IPS-15b (cell line): Measurements from ENCODE around the gene CHI3L1.

ENCODE experiments used
- H3K27me3 ChIP-seq: one replicate; pipeline ENCODE4 v1.6.1; 2013; ENCODE audit warnings: low read length; ENCODE audit not compliant: control insufficient read depth, insufficient read depth
- H3K36me3 ChIP-seq: one replicate; pipeline ENCODE4 v1.6.1; 2013; ENCODE audit warnings: low read length; ENCODE audit not compliant: control insufficient read depth, insufficient read depth
- H3K4me1 ChIP-seq: one replicate; pipeline ENCODE4 v1.6.1; 2013; ENCODE audit warnings: mild to moderate bottlenecking, low read length; ENCODE audit not compliant: control insufficient read depth, insufficient read depth
- H3K4me3 ChIP-seq: one replicate; pipeline ENCODE4 v1.5.1; 2013; ENCODE audit warnings: low read depth, low read length
- H3K9ac ChIP-seq: one replicate; pipeline ENCODE4 v1.6.1; 2013; ENCODE audit warnings: low read depth, mild to moderate bottlenecking, low read length
- H3K9me3 ChIP-seq: one replicate; pipeline ENCODE4 v1.6.1; 2013; ENCODE audit warnings: mild to moderate bottlenecking, low read length; ENCODE audit not compliant: control insufficient read depth, insufficient read depth

CHI3L1 gene

GRCh38 chr1:203202431-203203245 lies 16.1 kb upstream of the CHI3L1 start:
- Histone ChIP-seq H3K9me3 (no peaks in the 10 kb centered on the region), H3K4me1 (no peaks in the 10 kb centered on the region), H3K9ac (no peak overlapping the region), H3K27me3 (peaks cover 5% of the 10 kb centered on the region), H3K36me3 (no peaks in the 10 kb centered on the region), H3K4me3 (no peak overlapping the region)

DNA sequence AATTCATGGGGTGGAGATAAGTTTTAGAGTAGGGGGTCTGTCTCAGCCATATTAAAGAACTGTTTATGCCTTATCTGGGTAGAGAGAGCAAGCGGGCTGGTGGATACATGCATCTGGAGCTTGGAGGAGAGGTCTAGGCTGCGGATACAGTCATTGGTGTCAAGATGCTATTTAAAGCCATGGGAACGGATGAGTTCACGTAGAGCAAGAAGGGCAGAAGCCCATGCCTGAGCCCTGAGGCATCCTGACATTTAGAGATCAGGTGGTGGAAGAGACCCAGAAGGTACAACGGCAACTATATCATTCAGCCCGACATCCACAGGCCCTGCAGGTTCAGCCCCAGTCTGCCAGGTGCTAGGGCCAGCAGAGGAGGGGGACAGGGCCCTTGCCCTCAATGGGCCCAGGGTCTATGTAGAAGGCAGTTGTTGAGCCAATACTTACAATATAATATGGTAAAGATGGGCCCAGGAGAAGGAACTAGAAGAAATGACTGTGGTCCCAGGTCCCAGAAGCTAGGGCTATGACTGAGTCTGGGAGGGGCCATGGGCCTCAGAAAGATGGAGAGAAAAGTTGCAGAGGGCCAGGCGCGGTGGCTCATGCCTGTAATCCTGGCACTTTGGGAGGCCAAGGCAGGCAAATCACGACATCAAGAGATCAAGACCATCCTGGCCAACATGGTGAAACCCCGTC lies 15.2 kb upstream of the CHI3L1 start:
- no peak overlapping the region for H3K9ac ChIP-seq
- H3K4me1 ChIP-seq, result no peaks in the 10 kb centered on the region
- H3K27me3 ChIP-seq, result peaks cover 5% of the 10 kb centered on the region
- no peaks in the 10 kb centered on the region for H3K9me3 ChIP-seq
- H3K4me3 ChIP-seq, result no peak overlapping the region
- H3K36me3 ChIP-seq, result no peaks in the 10 kb centered on the region

DNA sequence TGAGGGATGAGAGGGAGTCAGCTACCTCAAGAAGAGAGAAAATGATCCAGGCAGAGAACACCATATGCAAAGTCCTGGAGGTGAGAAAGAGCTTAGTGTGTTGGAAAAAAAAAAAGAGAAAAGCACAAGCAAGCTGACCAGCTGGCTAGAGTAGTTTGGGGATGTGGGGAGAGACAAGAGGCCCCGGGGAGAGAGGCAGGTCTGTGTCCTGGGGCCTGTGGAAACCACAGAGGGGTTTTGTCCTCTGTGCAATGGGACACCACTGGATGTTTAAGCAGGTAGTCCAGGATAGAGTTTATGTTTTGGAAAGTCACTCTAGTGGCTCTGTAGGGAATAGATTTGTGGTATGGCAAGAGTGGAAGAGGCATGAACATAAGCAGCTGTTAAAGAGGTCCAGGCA lies 14.4 kb upstream of the CHI3L1 start:
- no peak overlapping the region for H3K9ac ChIP-seq
- H3K36me3 ChIP-seq, result no peaks in the 10 kb centered on the region
- peaks cover 5% of the 10 kb centered on the region for H3K27me3 ChIP-seq
- H3K4me1 ChIP-seq, result no peaks in the 10 kb centered on the region
- no peaks in the 10 kb centered on the region for H3K9me3 ChIP-seq
- no peak overlapping the region for H3K4me3 ChIP-seq

DNA sequence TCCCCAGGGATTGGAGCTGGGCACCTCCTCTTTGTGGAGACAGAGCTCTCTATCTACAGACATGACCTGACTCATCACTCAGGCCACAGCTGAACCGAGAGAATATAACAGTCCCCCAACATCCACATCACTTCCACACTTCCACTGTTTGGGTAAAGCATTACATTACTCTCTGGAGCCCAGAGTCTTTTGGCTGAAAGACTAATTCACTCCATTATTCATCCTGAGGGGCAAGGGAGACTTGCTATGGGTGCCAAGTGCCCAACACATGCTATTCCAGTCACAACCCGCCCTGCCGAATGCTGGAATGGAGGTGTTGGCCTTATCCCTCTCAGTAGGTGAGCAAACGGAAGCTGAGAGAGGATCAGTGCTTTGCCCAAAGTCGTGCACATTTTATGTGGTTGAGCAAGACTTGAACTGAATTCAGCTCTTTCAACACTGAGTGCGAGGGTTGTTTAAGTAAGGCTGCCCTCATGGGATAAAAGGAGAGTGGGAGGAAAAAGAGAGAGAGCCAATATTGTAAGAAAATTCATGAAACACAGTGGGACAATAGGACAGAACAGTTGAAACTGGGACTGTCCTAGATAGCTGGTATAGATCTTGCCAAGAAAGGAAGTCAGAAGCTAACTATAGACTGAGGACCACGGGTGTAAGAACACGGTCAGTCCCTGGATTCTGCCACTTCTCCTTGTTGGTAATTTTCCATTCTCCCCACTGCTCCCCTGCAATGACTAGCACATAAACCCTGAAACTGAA lies 13.5 kb upstream of the CHI3L1 start:
- no peaks in the 10 kb centered on the region for H3K4me1 ChIP-seq
- H3K36me3 ChIP-seq, result no peaks in the 10 kb centered on the region
- no peak overlapping the region for H3K4me3 ChIP-seq
- H3K9me3 ChIP-seq, result no peaks in the 10 kb centered on the region
- peaks cover 5% of the 10 kb centered on the region for H3K27me3 ChIP-seq
- H3K9ac ChIP-seq, result no peak overlapping the region

DNA sequence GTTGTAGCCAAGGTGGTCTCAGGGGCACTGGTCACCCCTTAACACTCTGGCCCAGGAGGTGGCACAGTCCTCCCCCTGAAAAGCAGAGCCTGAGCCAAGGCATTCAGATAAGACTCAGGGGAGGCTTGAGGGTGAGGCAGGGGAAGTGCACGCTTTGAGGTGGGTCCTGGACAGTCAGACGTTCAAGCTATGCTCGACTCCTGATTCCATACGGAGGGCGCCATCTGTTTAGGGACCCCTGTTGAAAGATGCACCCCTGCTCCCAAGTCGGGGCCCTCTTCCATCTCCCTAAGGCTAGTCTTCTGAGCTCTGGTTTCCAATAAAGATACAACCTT lies 12.9 kb upstream of the CHI3L1 start:
- Histone ChIP-seq H3K27me3 (peaks cover 5% of the 10 kb centered on the region), H3K36me3 (no peaks in the 10 kb centered on the region), H3K9ac (no peak overlapping the region), H3K9me3 (no peaks in the 10 kb centered on the region), H3K4me1 (no peaks in the 10 kb centered on the region), H3K4me3 (no peak overlapping the region)

- Histone ChIP-seq H3K36me3 (no peaks in the 10 kb centered on the region), H3K4me3 (no peak overlapping the region), H3K4me1 (no peaks in the 10 kb centered on the region), H3K9me3 (no peaks in the 10 kb centered on the region), H3K9ac (no peak overlapping the region), H3K27me3 (peaks cover 5% of the 10 kb centered on the region)
Measured at GRCh38 chr1:203199002-203199401, 12.5 kb upstream of the CHI3L1 start.

GRCh38 chr1:203197625-203198024 lies 11.1 kb upstream of the CHI3L1 start:
- H3K9ac ChIP-seq, result no peak overlapping the region
- H3K36me3 ChIP-seq, result no peaks in the 10 kb centered on the region
- H3K27me3 ChIP-seq, result peaks cover 5% of the 10 kb centered on the region
- no peaks in the 10 kb centered on the region for H3K4me1 ChIP-seq
- no peak overlapping the region for H3K4me3 ChIP-seq
- no peaks in the 10 kb centered on the region for H3K9me3 ChIP-seq

GRCh38 chr1:203196371-203196770 lies 9.9 kb upstream of the CHI3L1 start:
- no peaks in the 10 kb centered on the region for H3K36me3 ChIP-seq
- H3K4me1 ChIP-seq, result no peaks in the 10 kb centered on the region
- H3K27me3 ChIP-seq, result peaks cover 5% of the 10 kb centered on the region
- H3K4me3 ChIP-seq, result no peak overlapping the region
- no peak overlapping the region for H3K9ac ChIP-seq
- H3K9me3 ChIP-seq, result no peaks in the 10 kb centered on the region

GRCh38 chr1:203190949-203191348 lies 4.4 kb upstream of the CHI3L1 start:
- Histone ChIP-seq H3K9me3 (no peaks in the 10 kb centered on the region), H3K9ac (no peak overlapping the region), H3K4me1 (peaks cover 15% of the 10 kb centered on the region), H3K36me3 (no peaks in the 10 kb centered on the region), H3K27me3 (no peaks in the 10 kb centered on the region), H3K4me3 (no peak overlapping the region)

GRCh38 chr1:203189951-203190352 lies 3.4 kb upstream of the CHI3L1 start:
- no peaks in the 10 kb centered on the region for H3K36me3 ChIP-seq
- H3K4me3 ChIP-seq, result no peak overlapping the region
- H3K27me3 ChIP-seq, result no peaks in the 10 kb centered on the region
- H3K9me3 ChIP-seq, result no peaks in the 10 kb centered on the region
- peaks cover 21% of the 10 kb centered on the region for H3K4me1 ChIP-seq
- no peak overlapping the region for H3K9ac ChIP-seq

DNA sequence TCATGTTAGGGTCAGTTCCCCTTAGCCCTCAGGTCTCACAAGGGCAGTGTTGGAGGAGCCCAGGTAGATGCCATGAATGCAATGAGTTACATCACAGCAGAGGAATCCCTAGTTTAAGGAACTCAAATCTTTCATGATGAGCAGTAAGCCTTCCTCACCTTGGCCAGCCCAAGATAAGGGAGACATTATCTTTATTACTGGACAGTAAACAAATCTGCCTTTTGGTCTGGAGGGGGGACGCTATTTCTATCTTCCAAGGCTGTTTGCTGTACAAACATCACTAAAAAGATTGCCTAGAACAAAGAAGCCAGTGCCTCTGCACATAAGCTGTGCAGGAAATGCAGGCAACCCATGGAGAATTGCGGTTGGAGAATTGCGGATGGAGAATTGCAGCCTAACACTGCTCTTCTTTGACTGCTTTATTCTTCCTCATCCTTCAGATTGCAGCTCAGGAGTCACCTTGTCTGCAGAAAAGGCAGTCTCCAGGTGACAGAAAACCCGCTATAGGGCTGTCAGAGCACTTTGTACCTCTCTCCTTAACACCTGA lies 2.3 kb upstream of the CHI3L1 start:
- Histone ChIP-seq H3K4me1 (peaks cover 21% of the 10 kb centered on the region), H3K9ac (no peak overlapping the region), H3K4me3 (no peak overlapping the region), H3K27me3 (no peaks in the 10 kb centered on the region), H3K36me3 (no peaks in the 10 kb centered on the region), H3K9me3 (no peaks in the 10 kb centered on the region)
